Stimulated activated CD4-positive, alpha-beta T cell treated with anti-CD3 and anti-CD28 coated beads, TNF-alpha, amount 100 ng/mL, for 24 hours (primary cell): ENCODE results near the gene HYAL2.
"Not testable (repeated sequence)": the region's sequence is repeated elsewhere in the genome, so short reads cannot be mapped to it uniquely, and the experiment has no call there.

ENCODE experiments used
- DNase-seq, 3 experiments: peaks; one replicate each; pipeline ENCODE4 v3.0.0-alpha.2; 2020; ENCODE audit warnings: low read depth in 3 of 3

Gene HYAL2

DNA sequence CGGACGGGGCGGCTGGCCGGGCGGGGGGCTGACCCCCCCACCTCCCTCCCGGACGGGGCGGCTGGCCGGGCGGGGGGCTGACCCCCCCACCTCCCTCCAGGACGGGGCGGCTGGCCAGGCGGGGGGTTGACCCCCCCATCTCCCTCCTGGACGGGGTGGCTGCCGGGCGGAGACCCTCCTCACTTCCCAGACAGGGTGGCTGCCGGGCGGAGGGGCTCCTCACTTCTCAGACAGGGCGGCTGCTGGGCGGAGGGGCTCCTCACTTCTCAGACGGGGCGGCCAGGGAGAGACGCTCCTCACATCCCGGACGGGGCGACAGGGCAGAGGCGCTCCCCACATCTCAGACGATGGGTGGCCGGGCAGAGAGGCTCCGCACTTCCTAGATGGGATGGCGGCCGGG lies 10.5 kb downstream of the HYAL2 start:
- DNase-seq, result not testable (repeated sequence)

DNA sequence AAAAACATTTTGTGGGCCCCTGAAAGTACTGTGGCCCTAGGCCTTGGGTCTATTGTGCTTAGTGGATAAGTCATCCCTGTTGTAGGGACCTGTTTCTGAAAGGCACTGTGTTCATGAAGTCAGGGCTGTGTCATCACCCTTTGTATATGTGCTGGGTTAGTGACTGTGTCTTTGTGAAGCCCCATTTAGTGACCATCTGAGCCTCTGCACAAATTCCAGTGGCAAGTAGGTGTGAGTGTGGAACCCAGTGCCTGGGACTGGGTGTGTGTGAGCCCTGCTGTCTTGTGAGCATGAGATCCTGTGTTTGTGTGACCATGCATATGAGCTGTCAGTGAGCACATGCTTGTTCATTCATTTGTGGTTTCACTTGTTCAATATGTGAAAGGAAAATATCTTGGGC lies 17.9 kb downstream of the HYAL2 start:
- DNase-seq, result no peak

DNA sequence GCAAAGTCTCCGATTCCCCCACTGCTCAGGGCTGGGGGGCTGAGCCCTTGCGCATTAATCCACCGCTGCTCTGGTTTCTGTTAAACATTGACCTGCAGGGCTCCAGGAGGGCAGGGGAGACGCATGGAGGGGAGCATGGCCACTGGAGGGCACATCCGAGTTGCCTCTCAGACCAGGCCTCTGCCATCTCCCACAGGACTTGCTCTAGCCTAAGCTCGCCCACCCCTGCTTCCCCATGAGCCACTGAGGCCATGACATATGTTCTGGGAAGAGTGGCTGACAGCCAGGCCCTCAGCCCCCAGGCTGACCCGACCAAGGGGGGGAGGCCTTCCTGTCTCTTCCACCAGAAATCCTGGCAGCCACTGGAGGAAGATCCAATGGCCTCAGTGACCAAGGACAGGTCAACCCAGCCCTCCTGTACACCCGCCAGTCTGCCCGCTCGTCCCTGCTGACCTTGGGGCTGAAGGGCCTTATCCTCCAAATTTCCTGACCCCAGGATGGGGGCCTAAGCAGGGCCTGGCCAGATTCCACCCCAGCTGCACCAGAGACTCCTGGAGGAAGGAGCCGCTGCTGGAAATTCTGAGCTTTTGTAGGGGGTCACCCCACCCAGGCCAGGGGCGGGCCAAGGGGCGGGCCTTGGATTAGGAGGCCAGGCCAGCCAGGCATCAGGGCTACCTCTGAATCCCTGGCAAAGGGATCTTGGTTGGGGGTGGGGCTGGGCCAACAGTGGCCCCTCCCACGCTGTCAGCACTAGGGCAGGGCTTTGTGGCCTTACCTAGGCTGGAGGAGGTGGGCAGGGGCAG lies 19.3 kb downstream of the HYAL2 start, which contains the start of gene HYAL1:
HYAL1 (minus strand) TSS at position 562 of the 803 bp plus-strand sequence. CDS start 618 bp downstream, outside the sequence.
- no peak for DNase-seq

DNA sequence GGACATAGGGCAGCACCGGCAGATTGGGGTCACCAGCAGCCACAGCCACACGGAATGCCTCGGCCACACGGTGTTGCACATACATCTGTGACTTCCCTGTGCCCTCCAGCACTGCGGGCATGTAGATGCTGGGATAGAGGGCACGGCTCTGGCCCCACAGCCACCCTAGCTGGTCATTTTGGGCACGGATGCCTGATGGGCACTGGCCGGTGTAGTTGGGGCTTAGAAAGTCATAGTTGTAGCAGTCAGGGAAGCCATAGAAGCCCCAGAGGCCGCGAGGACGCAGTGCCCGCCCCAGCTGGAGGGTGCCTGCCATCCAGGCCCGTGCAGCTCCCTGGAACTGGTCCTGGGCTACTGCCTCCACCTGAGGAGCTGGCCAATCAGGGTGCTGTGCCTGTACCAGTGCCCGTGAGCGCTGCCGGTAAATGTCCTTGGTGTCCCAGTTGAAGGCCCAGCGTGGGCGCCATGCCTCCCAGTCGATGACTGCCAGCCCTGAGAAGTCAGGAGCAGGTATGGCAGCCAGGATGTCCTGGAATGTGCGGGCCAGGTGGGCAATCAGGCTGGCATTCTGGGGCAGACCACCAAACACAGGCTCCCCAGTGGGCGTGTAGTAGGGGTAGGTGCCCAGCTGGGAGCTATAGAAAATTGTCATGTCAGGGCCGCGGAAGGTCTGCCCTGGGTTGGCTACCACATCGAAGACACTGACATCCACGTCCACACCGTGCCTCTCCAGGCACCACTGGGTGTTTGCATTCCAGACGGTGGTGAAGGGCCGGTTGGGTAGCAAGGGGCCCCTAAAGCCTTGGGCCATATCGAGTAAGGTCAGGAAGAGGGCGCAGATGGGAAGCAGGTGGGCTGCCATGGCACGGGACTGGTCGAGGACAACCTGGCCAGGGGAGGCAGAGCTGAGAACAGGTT lies 20.2 kb downstream of the HYAL2 start:
- DNase-seq, result no peak

DNA sequence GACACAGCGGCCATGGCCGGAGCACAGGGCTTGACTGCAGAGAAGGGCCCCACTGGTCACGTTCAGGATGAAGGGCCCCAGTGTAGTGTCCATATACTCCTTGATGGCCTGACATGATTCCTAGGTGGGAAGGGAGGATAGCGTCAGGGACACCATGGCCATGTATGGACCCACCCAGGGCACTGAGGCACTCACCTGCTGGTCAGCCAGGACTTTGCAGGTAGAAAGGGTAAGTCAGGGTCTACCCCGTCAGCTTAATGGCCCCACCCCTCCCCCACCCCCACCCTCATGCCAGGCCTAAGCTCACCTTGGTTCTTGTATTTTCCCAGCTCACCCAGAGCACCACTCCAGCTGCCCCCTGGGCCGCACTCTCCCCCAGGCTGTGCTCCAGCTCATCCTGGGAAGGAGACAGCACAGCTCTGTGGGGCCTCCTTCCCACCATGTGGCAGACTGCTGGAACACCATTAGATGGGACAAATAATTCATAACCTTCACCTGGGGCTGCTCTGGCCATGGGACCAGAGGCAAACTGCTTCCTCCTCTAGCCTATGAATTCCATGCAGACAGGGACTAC lies 21.8 kb downstream of the HYAL2 start:
- DNase-seq, result no peak

DNA sequence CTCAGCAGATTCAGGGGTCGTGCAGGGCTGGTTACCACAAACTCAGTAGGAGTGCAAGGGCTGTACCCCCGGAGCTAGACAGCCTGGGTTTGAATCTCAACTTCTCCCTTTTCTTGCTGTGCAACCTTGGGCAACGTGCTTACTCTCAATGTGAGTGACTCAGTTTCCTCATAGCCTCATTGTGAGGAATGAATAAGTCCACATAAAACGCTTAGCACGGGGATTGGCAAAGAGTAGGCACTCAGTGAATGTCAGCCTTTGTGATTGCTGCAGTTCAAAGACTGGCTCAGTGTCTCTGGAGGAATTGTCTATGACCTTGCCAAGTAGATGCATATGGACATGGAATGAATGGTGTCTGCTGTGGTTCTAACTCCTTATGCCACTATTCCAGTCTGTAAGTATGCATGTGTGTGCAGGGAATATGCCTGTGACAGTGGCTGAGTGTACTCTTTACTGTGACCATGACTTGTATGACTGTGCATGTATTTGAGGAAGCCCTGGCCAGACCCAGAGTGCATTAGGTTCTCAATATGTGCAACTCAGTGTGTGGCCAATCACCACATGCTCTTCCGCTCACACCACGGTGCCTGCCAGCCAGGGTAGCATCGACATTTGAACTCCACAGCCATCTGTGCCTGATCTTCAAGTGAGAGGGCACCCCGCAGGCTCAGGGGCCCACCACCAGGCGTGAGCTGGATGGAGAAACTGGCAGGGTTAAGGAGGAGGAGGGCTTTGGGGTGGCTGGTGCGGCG lies 22.4 kb downstream of the HYAL2 start:
- DNase-seq, result no peak

DNA sequence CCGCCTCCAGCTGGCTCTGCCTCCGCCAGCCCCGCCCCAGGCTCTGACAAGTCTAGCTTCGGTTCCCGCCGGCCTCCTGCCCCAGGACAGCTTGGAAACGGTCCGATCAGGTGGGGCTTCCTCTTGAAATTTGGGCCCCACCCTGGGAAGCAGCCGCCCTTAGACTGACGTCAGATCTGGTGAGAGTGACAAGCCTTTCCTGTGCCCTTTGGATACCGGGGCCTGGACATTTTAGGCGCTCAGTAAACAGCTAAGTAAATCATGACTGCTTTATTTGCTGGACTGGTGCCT lies 23.0 kb downstream of the HYAL2 start:
- no peak for DNase-seq

DNA sequence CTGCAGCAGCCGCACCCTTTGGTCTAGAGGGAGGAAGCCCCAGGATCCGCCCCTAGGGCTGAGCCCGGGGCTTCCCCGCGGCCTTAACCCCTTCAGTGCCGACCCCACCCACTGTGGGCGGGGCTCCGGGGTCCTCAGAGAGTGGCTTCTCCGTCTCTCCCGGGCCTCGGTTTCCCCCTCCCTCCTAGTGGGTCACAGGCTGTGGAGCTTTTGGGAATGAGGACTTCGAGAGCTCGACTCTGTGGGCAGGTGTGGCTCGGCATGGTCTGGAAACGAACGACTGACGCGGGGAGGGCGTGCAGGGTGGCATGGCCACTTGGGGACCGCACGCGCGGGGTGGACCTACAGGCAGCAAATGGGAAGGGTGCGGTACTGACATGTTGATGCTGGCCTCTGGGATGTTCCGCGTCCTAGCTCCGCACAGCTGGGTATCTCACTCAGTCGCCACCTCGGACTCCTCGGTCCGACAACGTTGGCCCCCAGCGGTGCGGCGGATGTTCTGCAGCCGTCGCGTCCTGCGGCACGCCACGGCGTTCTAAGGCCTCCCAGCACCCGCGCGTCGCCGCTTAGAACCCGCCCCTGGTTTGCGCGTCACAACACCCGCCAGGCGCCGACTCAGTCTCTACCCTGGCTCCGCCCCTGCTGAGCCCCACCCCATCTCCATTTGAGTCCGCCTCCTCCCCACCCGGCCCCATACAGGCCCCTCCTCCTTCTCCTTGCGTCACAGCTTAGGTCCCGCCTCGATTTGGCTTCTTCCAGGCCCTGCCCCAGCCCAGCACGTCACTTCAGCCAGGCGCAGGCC lies 23.5 kb downstream of the HYAL2 start, which contains the start of the genes HYAL3 and NAA80:
HYAL3 (minus strand) TSS at position 570 of the 802 bp plus-strand sequence. CDS start 3,803 bp downstream, outside the sequence.
NAA80 (minus strand) TSS at position 570 of the 802 bp plus-strand sequence. CDS start 1,942 bp downstream, outside the sequence.
- DNase-seq, result peak; percentile 97 to 100 (median 99)

DNA sequence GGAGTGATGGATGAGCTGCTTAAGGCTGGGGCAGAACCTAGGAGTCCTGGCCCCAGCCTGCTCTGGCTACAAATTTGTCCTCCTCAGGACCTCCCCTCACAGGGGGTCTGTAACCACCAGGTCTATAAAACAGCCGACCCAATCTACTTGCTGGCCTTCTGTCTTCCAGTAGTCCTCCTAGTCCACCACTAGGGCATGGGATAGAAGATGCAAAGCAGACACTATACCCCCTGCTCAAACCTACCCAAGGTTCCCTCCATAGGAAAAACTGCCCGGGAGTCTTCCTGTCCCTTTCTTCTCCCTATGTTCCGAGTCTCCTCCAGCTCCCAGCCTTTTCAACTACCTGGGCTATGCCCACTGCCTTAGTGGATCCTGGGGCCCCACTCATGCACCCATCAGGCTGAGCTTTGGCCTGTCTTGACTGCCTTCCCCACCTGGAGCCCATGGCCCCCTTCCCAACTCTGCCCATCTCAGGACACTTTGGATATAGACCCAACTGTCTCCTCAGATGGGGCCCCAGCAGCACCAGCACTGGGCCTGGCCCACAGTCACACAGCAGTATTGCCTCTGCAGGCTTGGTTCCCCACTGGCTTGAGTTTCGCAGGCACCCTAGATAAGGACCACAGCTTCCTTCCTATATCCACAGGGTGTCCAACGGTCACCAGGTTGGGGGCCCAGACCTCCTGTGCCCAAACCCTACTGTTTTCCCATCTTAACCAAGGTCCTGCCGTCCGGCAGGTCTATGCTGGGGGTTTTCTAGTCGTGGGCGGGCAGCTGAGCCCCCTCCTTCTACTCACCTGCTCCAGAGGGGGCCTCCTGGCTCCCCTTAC lies 24.4 kb downstream of the HYAL2 start:
- DNase-seq, result no peak

DNA sequence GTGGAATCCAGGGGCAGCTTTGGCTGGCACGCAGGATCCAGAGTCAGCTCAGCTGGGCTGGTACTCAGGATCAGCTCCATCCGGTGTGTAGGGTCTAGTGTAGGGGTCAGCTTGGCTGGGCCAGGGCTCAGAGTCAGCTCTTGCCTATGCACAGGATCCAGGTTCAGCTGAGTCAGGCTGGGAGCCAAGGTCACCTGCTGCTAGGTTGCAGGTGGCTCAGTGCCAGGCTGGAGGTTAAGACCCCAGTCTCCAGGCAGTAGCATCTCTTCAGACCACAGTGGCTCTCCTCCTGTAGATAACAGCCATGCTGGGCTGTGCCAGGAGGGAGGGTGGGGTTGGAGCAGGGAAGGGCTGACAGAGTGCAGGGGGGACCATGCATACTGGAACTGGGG lies 25.2 kb downstream of the HYAL2 start:
- DNase-seq, result no peak

DNA sequence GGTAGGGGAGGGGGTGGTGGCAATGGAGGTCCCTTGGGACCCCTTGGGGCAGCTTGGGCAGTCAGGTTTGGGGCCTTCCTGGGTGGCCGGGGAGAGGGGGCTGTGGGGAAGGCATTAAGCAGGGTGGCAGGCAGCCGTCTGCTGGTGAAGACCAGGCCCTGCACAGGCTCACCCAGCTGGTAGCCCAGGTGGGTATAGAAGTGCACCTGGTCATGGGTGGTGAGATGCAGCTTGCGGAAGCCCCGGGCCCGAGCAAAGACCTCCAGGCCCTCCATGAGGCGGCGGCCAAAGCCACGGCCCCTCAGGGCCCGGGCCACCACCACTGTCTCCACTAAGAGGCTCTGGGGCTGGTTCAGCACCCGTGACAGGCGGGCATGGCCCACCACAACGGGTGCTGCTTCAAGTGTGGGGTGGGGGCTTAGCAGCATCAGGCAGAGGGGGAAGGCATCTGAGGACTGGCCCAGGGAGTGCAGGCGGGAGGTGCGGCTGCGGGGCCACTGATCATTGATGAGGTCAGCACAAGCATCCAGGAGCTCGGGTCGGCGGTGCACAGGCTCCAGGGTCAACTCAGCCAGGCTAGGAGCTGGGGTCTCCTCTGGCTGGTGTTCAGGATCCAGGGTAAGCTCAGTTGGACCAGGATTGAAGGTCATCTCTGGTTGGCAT lies 25.7 kb downstream of the HYAL2 start:
- no peak for DNase-seq

DNA sequence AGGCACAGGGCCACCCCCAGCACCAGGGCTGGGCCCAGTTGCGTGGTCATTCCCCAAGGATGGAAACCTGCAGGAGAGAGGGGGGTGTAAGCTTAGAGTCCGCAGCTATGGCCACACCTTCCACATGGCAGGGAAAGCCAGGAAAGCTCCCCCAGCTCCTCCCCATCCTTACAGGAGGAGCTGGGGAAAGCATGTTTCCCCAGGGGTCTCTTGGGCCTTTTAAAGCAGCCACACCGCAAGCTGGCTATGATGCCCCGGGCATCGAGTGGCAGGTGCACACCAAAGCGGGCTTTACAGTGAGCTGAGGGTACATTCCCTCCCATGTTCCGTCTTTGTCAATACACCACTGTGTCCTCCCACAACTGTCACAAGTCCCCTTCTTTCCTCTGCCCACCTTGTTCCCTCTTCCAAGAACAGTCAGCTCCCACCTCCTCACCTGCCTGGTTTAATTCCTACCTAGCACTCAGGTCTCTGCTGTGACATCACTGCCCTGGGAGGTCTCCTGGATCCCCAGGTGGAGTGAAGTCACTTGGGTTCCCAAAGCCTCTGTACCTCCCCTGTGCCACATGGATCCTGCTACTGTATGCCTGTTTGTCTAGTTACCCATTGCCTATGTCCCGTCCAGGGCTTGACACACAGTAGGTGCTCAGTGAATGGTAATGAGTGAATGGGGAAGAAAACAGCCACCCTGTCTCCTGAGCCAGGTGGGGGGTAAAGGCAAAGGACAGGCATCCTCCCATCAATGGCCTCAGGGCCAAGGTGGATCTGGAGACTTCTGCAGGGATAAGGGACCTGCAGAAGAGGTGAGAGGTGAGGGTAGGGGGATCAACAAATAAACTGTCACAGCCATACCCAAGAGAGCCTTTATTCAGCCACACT lies 26.8 kb downstream of the HYAL2 start:
- DNase-seq, result no peak

DNA sequence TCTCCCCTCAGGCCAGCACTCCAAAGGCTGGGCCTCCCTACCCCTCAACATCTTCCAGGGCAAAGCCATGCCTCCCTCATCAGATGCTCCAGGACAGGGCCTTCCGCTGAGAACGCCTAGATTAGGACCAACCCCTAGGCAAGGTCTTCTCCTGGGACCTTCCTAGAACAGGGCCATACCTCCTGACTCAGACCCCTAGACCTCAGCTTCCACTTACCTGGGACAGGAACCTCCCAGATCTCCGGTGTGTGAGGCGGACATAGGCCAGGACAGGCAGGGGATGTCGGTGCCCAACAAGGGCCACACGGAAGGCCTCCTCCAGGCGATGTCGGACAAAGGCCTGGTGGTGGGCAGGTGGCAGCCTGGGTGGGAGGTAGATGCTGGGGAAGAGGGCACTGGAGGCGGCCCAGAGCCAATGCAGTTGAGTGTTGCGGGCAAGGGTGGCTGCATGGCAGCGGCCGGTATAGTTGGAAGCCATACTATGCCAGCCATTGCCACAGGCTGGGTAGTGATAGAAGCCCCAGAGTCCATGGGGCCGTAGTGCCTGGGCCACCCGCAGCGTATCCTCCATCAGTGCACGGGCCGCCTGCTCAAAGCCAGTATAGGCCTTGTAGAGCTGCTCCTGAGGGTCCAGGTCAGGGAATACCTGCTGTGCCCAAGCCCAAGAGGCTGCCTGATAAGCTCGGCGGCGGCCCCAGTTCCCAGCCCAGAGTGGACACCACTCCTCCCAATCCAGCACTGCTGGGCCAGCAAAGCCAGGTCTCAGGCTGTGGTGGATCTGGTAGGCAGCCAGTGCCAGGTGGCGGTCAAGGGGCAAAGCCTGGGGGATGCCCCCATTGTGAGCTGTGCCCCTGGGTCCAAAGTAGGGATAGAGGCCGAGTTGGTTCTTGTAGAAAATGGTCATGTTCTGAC lies 27.8 kb downstream of the HYAL2 start:
- no peak for DNase-seq

DNA sequence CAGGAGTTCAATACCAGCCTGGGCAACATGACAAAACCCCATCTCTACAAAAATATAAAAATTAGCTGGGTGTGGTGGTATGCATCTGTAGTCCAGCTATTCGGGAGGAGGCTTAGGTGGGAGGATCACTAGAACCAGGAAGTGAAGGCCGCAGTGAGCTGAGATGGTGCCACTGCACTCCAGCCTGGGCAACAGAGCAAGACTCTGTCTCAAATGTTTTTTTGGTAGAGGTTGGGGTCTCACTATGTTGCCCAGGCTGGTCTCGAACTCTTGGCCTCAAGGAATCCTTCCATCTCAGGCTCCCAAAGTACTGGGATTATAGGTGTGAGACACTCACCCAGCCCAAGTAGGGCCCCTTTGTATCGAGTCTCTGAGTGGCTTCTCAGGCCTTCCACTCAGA lies 28.5 kb downstream of the HYAL2 start:
- no peak for DNase-seq

DNA sequence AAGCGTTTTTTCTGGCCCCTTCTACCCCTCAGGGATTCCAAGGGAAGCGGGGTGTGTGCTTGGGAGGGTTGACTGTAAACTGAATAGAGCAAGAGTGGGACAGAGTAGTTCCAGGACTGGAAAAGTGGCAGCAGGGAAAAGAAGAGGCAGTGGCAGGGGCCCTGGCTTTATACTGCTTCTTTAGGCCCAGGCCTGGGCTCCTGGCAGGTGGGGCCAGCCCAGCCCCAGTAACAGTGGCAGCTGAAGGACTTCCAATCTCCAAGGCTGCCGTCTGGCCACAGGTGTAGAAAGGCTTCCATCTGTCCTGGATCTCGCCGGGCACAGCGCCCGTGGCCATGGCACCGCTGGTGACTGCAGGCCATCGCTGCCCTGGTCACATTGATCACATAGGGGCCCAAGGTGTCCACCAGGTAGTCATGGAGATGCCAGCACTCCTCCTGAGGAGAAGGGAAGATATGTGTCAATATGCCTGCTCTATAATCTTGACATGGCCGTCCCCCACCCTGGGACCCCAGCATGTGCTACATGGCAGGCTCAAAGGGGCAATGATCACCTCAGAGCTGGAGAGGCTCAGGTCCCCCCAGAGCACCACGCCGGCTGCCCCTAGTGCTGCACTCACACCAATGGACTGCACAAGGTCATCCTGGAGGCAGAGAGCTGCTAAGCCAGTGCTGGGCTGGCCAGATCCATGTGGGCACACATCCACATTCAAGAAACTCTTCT lies 29.3 kb downstream of the HYAL2 start:
- DNase-seq, result no peak
